ENCODE results near the gene FGFRL1. TPM values are rescaled to one million over a fixed set of nuclear protein-coding genes. Genes with fewer than 3 reads are reported as not detected.

The FGFRL1 gene
- total RNA-seq, 1 experiment from 2014 or later: 35.5 TPM

GRCh38 chr4:1023075-1023640, 11.7 kb downstream of the FGFRL1 start:
- DNase-seq (ENCODE audit: low read depth): no peak

GRCh38 chr4:1023895-1024740, 12.7 kb downstream of the FGFRL1 start:
- no peak for DNase-seq (ENCODE audit: low read depth)

DNA sequence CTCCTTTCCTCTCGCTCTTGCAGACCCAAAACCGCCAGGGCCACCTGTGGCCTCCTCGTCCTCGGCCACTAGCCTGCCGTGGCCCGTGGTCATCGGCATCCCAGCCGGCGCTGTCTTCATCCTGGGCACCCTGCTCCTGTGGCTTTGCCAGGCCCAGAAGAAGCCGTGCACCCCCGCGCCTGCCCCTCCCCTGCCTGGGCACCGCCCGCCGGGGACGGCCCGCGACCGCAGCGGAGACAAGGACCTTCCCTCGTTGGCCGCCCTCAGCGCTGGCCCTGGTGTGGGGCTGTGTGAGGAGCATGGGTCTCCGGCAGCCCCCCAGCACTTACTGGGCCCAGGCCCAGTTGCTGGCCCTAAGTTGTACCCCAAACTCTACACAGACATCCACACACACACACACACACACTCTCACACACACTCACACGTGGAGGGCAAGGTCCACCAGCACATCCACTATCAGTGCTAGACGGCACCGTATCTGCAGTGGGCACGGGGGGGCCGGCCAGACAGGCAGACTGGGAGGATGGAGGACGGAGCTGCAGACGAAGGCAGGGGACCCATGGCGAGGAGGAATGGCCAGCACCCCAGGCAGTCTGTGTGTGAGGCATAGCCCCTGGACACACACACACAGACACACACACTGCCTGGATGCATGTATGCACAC, 13.6 kb downstream of the FGFRL1 start:
- no peak for DNase-seq (ENCODE audit: low read depth)

GRCh38 chr4:1026115-1026514, 14.7 kb downstream of the FGFRL1 start:
- DNase-seq (ENCODE audit: low read depth): peak; percentile 47

GRCh38 chr4:1027219-1027914, 15.9 kb downstream of the FGFRL1 start:
- DNase-seq (ENCODE audit: low read depth): no peak

DNA sequence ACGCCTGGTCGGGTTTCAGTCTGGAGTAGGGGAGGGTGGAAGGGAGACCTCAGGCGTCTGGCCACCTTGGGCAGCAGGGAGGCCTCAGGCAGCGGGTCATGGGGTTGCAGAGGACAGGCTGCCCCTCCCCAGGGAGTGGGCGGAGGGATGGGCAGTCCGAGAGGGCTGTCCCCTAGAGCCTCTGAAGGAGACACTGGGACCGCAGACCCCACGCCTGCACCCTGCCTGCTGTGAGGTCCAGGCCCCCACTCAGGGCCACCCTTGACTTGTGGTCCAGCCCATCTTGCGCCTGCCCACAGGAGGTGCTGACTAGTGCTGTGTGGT, 16.5 kb downstream of the FGFRL1 start:
- DNase-seq (ENCODE audit: low read depth): no peak

- DNase-seq (ENCODE audit: low read depth): no peak
Observed at GRCh38 chr4:1028574-1029220, 17.3 kb downstream of the FGFRL1 start.

DNA sequence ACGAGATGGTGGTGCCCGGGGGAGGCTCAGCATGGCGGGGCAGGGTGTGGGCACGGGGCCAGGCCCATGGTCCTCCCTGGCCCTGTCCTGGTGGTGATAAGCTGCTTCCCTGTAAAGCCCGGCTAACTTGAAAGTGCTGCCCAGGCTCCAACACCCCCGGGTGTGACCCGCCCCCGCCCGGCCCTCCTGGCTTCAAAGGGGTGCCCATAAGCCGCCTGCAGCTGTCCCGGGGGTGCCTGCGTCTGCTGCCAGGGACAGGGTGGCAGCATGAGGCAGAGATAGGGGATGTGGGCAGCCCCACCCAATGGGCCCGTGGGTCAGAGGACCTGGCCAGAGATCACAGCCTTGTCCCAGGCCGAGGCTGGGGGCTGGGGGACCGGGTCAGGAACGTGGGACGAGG, 18.1 kb downstream of the FGFRL1 start:
- DNase-seq (ENCODE audit: low read depth): no peak

GRCh38 chr4:1030031-1030430, 18.6 kb downstream of the FGFRL1 start:
- peak; percentile 41 for DNase-seq (ENCODE audit: low read depth)

DNA sequence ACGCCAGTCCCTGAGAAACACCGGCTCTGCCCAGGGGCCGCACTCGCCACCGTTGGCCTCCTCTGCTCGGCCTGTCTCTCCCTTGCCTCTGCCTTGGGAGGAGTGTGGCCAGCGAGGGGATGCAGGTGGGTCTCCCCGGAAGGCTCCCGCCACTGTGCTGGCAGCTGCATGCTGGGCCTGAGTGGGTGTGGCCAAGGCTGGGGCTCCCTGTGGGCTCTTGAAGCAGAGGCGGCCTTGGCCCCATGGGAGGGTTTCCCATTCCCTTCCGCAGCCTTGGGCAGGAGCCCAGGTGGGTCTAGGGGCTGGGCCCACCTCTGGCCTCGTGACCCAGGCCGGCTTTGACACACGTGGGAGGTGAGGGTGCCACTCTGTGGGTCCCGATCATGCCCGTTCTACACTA, 19.1 kb downstream of the FGFRL1 start:
- no peak for DNase-seq (ENCODE audit: low read depth)

GRCh38 chr4:1031346-1031745, 19.9 kb downstream of the FGFRL1 start:
- DNase-seq (ENCODE audit: low read depth): no peak

- DNase-seq (ENCODE audit: low read depth): no peak
Observed at GRCh38 chr4:1031956-1032795, 20.8 kb downstream of the FGFRL1 start.

- DNase-seq (ENCODE audit: low read depth): no peak
Observed at GRCh38 chr4:1032861-1033260, 21.4 kb downstream of the FGFRL1 start.

DNA sequence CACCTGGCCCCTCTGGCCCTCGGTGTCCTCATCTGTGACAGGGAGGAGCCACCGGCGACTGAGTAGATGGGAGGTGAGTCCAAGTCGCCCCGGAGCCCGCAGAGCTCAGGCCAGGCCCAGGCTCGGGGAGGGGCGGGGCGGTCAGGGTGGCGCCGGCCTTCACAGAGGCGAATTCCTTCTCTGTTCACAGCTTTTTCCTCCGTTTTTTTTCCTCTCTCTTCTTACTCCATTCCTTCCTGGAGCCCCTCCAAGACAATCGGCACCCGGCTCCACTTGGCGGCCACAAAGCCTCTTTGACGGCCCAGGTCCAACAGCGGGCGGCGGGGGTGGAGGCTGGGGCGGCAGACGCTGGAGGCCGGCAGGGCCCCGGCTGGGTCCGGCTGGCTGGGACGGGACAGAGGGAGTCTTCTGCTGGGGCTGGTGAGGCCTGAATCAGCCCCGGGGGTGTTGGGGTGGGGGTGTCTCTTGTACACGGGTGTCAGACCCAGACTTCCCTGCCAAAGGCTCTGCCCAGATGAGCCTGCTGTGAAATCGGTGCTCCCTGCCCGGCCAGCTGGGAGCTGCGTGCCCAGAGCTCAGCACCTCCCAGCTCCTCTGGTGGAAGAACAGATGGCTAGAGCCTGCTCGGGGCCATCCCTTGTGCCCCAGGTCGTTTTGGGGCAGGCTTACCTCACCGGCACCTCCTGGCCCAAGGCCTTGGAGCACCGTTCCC, 22.6 kb downstream of the FGFRL1 start:
- no peak for DNase-seq (ENCODE audit: low read depth)

GRCh38 chr4:1035510-1035909, 24.1 kb downstream of the FGFRL1 start:
- DNase-seq (ENCODE audit: low read depth): no peak

DNA sequence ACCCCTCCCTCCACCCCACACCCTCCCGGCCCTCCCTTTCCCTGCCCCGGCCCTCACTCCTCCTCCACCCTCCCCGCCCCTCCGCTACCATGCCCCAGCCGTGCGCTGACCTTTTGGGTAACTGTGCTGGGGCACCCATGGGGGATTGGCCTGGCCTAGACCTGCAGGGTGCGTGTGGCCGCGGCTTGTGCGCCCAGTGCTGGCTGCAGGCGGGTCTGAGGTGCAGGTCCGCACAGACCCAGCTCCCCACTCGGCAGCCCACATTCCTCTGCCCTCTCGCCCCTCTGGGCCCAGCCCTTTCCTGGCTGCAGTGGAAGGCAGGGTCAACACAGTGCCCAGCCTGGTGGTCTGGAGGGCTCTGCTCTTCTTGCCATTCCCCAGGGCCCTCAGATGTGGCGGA, 24.7 kb downstream of the FGFRL1 start:
- no peak for DNase-seq (ENCODE audit: low read depth)

DNA sequence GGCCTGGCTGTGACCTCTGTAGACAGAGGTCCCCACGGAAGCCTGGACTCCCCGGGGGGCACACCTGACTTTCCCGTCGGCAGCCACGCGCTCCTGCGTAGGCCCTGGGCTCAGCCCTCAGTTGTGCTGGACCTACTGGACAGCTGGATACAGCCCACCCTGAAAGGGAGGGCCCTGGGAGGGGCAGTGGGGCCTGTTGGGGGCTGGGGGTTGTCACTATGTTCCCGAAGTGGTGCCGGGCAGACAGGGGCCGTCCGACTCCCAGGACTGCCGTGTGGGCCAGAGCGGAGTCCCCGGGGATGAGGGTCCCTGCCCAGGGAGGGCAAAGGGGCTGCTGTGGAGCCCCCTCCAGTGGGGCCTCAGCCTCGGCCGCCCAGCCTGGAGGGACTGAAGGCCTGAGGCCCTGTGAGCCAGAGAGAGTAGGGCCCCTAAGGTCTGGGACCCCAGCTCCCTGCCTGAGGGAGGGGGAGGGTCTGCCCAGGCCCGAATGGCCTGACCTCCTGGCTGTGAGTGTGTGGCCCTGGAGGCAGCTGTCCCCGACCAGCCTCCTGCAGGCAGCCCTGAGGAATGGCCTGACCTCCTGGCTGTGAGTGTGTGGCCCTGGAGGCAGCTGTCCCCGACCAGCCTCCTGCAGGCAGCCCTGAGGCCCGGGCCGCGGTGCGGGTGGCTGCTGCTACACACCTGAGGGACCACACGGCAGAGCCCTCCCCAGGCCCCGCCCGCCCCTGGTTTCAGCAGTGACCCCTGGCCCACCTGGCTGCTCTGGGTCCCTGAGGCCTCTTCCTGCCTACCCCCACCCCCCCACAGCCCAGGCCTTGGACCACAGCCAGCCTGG, 25.8 kb downstream of the FGFRL1 start:
- DNase-seq (ENCODE audit: low read depth): no peak

DNA sequence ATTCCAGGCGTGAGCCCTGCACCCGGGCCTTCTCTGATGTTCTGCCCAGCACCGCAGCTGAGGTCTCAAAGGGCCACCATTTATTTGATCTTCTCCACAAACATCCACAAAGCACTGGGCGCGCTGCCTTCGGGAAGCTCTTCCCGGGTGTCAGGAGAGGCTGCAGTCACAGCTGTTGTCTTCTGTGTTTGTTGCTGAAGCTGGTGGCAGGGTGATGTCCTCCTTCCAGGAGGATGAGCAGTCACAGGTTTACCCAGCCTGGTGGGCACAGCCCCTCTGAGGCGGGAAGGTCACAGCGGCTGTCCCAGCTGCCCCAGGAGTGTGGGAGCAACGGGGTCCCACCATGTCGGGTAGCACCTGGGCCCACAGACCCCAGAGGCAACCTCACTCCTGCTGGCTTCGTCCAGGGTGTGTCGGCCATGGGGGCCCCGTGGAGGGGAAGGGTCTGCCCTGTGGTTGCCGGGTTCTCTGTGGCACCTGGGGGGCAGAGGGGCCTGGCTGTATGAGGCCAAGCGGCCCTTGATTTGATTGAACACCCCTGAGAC, 27.6 kb downstream of the FGFRL1 start:
- DNase-seq (ENCODE audit: low read depth): no peak

All from Daoy (cell line).